GM12874 (cell line): ENCODE data around the gene WWOX.

Experiments
- CTCF ChIP-seq: IDR thresholded peaks from 2 replicates; pipeline ENCODE4 v1.5.1; 2011; ENCODE audit warnings: low read depth, mild to moderate bottlenecking, control low read depth, low read length, moderate library complexity; ENCODE audit not compliant: insufficient read depth

WWOX gene

GRCh38 chr16:78684030-78684611, 584.7 kb downstream of the WWOX start:
- no peak for TF ChIP-seq CTCF

- no peak for TF ChIP-seq CTCF
Observed at GRCh38 chr16:78684655-78685375, 585.4 kb downstream of the WWOX start.

GRCh38 chr16:78686601-78687000, 587.1 kb downstream of the WWOX start:
- no peak for TF ChIP-seq CTCF

- no peak for TF ChIP-seq CTCF
Observed at GRCh38 chr16:78689028-78689427, 589.6 kb downstream of the WWOX start.

GRCh38 chr16:78689536-78689935, 590.1 kb downstream of the WWOX start:
- no peak for TF ChIP-seq CTCF

- no peak for TF ChIP-seq CTCF
Observed at GRCh38 chr16:78690510-78690909, 591.1 kb downstream of the WWOX start.

GRCh38 chr16:78693496-78693895, 594.0 kb downstream of the WWOX start:
- no peak for TF ChIP-seq CTCF
